Natural killer cell treated with Interleukin-12 subunit alpha and Interleukin-12 subunit beta and Interleukin-15 and Interleukin-18, amount 100 ng/mL, for 72 hours (primary cell): ENCODE data around the gene GPRIN1. TPM values are rescaled to one million over a fixed set of nuclear protein-coding genes. Genes with fewer than 3 reads are reported as not detected.

ENCODE experiments used
- ATAC-seq, 2 donors: fragments of 150-1000 bp; cut with Tn5 transposase in 1 of 2; sonication (Bioruptor Pico), chemical (Tn5 transposase) in 1 of 2; 2 replicates each; pipeline ENCODE4 v1.10.0; 2021
- DNase-seq: peaks from one replicate; pipeline ENCODE4 v3.0.0; 2022; ENCODE audit warnings: low spot score
- H3K27ac Mint-ChIP-seq, 2 donors: 1 replicate in 1 of 2; 2 replicates in 1 of 2; pipeline ENCODE4 v1.8.0; 2022; ENCODE audit warnings: mixed read lengths in 2 of 2, mild to moderate bottlenecking in 1 of 2, moderate library complexity in 1 of 2
- H3K27me3 Mint-ChIP-seq, 2 donors: 1 replicate in 1 of 2; 2 replicates in 1 of 2; pipeline ENCODE4 v1.8.0; 2022; ENCODE audit warnings: mixed read lengths in 2 of 2
- H3K36me3 Mint-ChIP-seq: one replicate; pipeline ENCODE4 v1.8.0; 2022; ENCODE audit warnings: mixed read lengths
- H3K4me1 Mint-ChIP-seq, 2 donors: 1 replicate in 1 of 2; 2 replicates in 1 of 2; pipeline ENCODE4 v1.8.0; 2022; ENCODE audit warnings: low read depth in 2 of 2, mixed read lengths in 2 of 2, mild to moderate bottlenecking in 1 of 2
- H3K4me3 Mint-ChIP-seq: one replicate; pipeline ENCODE4 v1.8.0; 2022; ENCODE audit warnings: mixed read lengths
- H3K9me3 Mint-ChIP-seq: 2 replicates; pipeline ENCODE4 v1.8.0; 2022; ENCODE audit warnings: mixed read lengths
- total RNA-seq, 2 donors: library from RNA; stranded (reverse); gene quantifications; one replicate each; pipeline ENCODE4 v1.2.3, GENCODE V29; 2022

GPRIN1 gene
- total RNA-seq, 2 donors from 2014 or later = 2.7 to 5.9 TPM

GRCh38 chr5:176647843-176648473, 38.0 kb upstream of the GPRIN1 start:
- H3K9me3 Mint-ChIP-seq = no peaks in the 10 kb centered on the region
- no peak for DNase-seq

GRCh38 chr5:176647030-176647842, 37.3 kb upstream of the GPRIN1 start, which contains the start of gene TSPAN17:
Gene TSPAN17 (plus strand): TSS chr5:176647484. CDS start chr5:176647616, 132 bp downstream.
- DNase-seq = peak; percentile 100
- Mint-ChIP-seq H3K27ac (peak within 1 kb of the TSS; percentile 75 to 91), H3K4me3 (peak within 1 kb of the TSS; percentile 90), H3K36me3 (no peaks in the 10 kb centered on the region), H3K27me3 (no peaks in the 10 kb centered on the region), H3K4me1 (peaks cover 39 to 47% of the 10 kb centered on the region in 2 donors), H3K9me3 (no peaks in the 10 kb centered on the region)
- peak; percentile 96 to 98 for ATAC-seq

More at GRCh38 chr5:176647843-176648473, 38.0 kb upstream of the GPRIN1 start:
- Mint-ChIP-seq H3K27me3 (no peaks in the 10 kb centered on the region), H3K27ac (peak overlapping the region; percentile 75 to 91), H3K4me3 (peak overlapping the region; percentile 90), H3K36me3 (no peaks in the 10 kb centered on the region), H3K4me1 (peaks cover 43 to 52% of the 10 kb centered on the region in 2 donors)
- ATAC-seq = no peak

- H3K9me3 Mint-ChIP-seq = no peaks in the 10 kb centered on the region
- H3K27ac Mint-ChIP-seq = peak overlapping the region; percentile 75 to 91
- DNase-seq (no peak), ATAC-seq (peak in 1 of 2 donors; percentile 1)
- peak overlapping the region; percentile 90 for H3K4me3 Mint-ChIP-seq
- no peaks in the 10 kb centered on the region for H3K36me3 Mint-ChIP-seq
- peaks cover 34 to 41% of the 10 kb centered on the region in 2 donors for H3K4me1 Mint-ChIP-seq
- H3K27me3 Mint-ChIP-seq = no peaks in the 10 kb centered on the region
Observed at GRCh38 chr5:176646707-176647029, 36.7 kb upstream of the GPRIN1 start.

GRCh38 chr5:176646049-176646706, 36.2 kb upstream of the GPRIN1 start:
- peaks cover 31 to 38% of the 10 kb centered on the region in 2 donors for H3K4me1 Mint-ChIP-seq
- no peak for ATAC-seq

GRCh38 chr5:176644878-176645670, 35.1 kb upstream of the GPRIN1 start:
- DNase-seq (no peak), ATAC-seq (no peak)
- no peaks in the 10 kb centered on the region for H3K36me3 Mint-ChIP-seq
- peaks cover 21 to 27% of the 10 kb centered on the region in 2 donors for H3K4me1 Mint-ChIP-seq
- no peak overlapping the region for H3K4me3 Mint-ChIP-seq
- peak overlapping the region in 1 of 2 donors; percentile 91 for H3K27ac Mint-ChIP-seq
- no peaks in the 10 kb centered on the region for H3K9me3 Mint-ChIP-seq
- H3K27me3 Mint-ChIP-seq = no peaks in the 10 kb centered on the region

More at GRCh38 chr5:176646049-176646706, 36.2 kb upstream of the GPRIN1 start:
- Mint-ChIP-seq H3K27ac (peak overlapping the region; percentile 75 to 91), H3K27me3 (no peaks in the 10 kb centered on the region), H3K36me3 (no peaks in the 10 kb centered on the region), H3K9me3 (no peaks in the 10 kb centered on the region), H3K4me3 (peak overlapping the region; percentile 90)
- DNase-seq = no peak

GRCh38 chr5:176644294-176644693, 34.3 kb upstream of the GPRIN1 start:
- peaks cover 17 to 22% of the 10 kb centered on the region in 2 donors for H3K4me1 Mint-ChIP-seq
- DNase-seq (no peak), ATAC-seq (no peak)
- H3K4me3 Mint-ChIP-seq = no peak overlapping the region
- no peaks in the 10 kb centered on the region for H3K9me3 Mint-ChIP-seq
- H3K36me3 Mint-ChIP-seq = no peaks in the 10 kb centered on the region
- no peaks in the 10 kb centered on the region for H3K27me3 Mint-ChIP-seq
- H3K27ac Mint-ChIP-seq = no peak overlapping the region

- Mint-ChIP-seq H3K36me3 (no peaks in the 10 kb centered on the region), H3K27me3 (no peaks in the 10 kb centered on the region), H3K4me1 (peaks cover 10 to 16% of the 10 kb centered on the region in 2 donors), H3K4me3 (no peak overlapping the region), H3K27ac (no peak overlapping the region), H3K9me3 (no peaks in the 10 kb centered on the region)
- ATAC-seq = no peak
- no peak for DNase-seq
Observed at GRCh38 chr5:176643491-176644219, 33.7 kb upstream of the GPRIN1 start.

- Mint-ChIP-seq H3K27ac (no peak overlapping the region), H3K4me1 (peaks cover 6 to 12% of the 10 kb centered on the region in 2 donors), H3K36me3 (no peaks in the 10 kb centered on the region), H3K27me3 (peaks cover 0 to 5% of the 10 kb centered on the region in 2 donors), H3K4me3 (no peak overlapping the region), H3K9me3 (no peaks in the 10 kb centered on the region)
- no peak for DNase-seq
- ATAC-seq = no peak
Observed at GRCh38 chr5:176642675-176643490, 32.9 kb upstream of the GPRIN1 start.

- Mint-ChIP-seq H3K27me3 (peaks cover 0 to 7% of the 10 kb centered on the region in 2 donors), H3K9me3 (no peaks in the 10 kb centered on the region), H3K4me1 (no peaks in the 10 kb centered on the region), H3K4me3 (no peak overlapping the region), H3K27ac (no peak overlapping the region), H3K36me3 (no peaks in the 10 kb centered on the region)
- DNase-seq (no peak), ATAC-seq (no peak)
Observed at GRCh38 chr5:176640616-176641015, 30.7 kb upstream of the GPRIN1 start.

GRCh38 chr5:176639981-176640380, 30.0 kb upstream of the GPRIN1 start:
- H3K36me3 Mint-ChIP-seq = no peaks in the 10 kb centered on the region
- H3K27ac Mint-ChIP-seq = no peak overlapping the region
- H3K9me3 Mint-ChIP-seq = peaks cover 4% of the 10 kb centered on the region
- peaks cover 0 to 4% of the 10 kb centered on the region in 2 donors for H3K4me1 Mint-ChIP-seq
- H3K4me3 Mint-ChIP-seq = no peak overlapping the region
- H3K27me3 Mint-ChIP-seq = peaks cover 5 to 12% of the 10 kb centered on the region in 2 donors
- no peak for ATAC-seq
- DNase-seq = no peak

GRCh38 chr5:176639208-176639607, 29.3 kb upstream of the GPRIN1 start:
- ATAC-seq = no peak
- Mint-ChIP-seq H3K4me1 (peaks cover 0 to 5% of the 10 kb centered on the region in 2 donors), H3K9me3 (peaks cover 5% of the 10 kb centered on the region), H3K4me3 (no peak overlapping the region), H3K36me3 (no peaks in the 10 kb centered on the region), H3K27ac (no peak overlapping the region), H3K27me3 (peaks cover 11 to 15% of the 10 kb centered on the region in 2 donors)
- DNase-seq = no peak

- Mint-ChIP-seq H3K9me3 (peaks cover 5% of the 10 kb centered on the region), H3K36me3 (no peaks in the 10 kb centered on the region), H3K27me3 (peaks cover 19 to 23% of the 10 kb centered on the region in 2 donors), H3K4me3 (no peak overlapping the region), H3K4me1 (peaks cover 3 to 5% of the 10 kb centered on the region in 2 donors), H3K27ac (no peak overlapping the region)
- ATAC-seq (no peak), DNase-seq (no peak)
Observed at GRCh38 chr5:176638437-176638836, 28.5 kb upstream of the GPRIN1 start.
